ENCODE data around the gene SFXN3. TPM values are rescaled to one million over a fixed set of nuclear protein-coding genes. Genes with fewer than 3 reads are reported as not detected.

The SFXN3 gene
- total and polyA plus RNA-seq, 2 of the 13 experiments (the other 11 are each of a cell fraction or from before 2014, with no cell fraction given), result 16.8 to 71.5 TPM

DNA sequence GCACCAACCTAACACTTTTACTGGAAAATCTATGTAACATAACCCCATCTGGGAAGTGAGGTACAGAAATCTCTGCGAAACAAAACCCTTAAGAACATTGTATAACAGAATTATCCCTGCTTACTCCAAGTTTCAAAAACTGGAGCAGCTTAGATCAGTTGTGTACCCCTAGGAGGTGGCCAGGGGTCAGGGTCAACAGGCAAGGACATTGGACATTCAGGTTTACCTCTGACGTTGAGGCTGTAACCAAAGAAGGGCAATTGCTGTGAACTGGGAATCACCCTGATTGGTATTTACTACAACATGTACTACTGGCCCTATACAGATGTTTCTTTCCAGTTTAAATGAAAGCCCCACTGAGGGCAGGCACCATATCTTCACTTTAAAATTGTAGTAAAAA, 13.1 kb downstream of the SFXN3 start (continued):
- no peak for TF ChIP-seq ZNF121 (CRISPR knock-in tag; IDR thresholded peaks at IDR 0.05)
- TF ChIP-seq RXRB (CRISPR knock-in tag; IDR thresholded peaks at IDR 0.05; ENCODE audit: borderline replicate concordance), result peak; percentile 57; the same call in 1 of the 2 replicates
- no peak for TF ChIP-seq HNRNPLL (IDR thresholded peaks at IDR 0.05; ENCODE audit: low read depth, low read length, poor library complexity, severe bottlenecking)
- TF ChIP-seq SAP130 (CRISPR knock-in tag; IDR thresholded peaks at IDR 0.05; ENCODE audit: low read depth), result peak; percentile 40
- TF ChIP-seq, protein P1, sequence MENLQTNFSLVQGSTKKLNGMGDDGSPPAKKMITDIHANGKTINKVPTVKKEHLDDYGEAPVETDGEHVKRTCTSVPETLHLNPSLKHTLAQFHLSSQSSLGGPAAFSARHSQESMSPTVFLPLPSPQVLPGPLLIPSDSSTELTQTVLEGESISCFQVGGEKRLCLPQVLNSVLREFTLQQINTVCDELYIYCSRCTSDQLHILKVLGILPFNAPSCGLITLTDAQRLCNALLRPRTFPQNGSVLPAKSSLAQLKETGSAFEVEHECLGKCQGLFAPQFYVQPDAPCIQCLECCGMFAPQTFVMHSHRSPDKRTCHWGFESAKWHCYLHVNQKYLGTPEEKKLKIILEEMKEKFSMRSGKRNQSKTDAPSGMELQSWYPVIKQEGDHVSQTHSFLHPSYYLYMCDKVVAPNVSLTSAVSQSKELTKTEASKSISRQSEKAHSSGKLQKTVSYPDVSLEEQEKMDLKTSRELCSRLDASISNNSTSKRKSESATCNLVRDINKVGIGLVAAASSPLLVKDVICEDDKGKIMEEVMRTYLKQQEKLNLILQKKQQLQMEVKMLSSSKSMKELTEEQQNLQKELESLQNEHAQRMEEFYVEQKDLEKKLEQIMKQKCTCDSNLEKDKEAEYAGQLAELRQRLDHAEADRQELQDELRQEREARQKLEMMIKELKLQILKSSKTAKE (CRISPR knock-in tag; IDR thresholded peaks at IDR 0.05; ENCODE audit: borderline replicate concordance), result 0 out of 2 replicates have a peak, but pooled peaks have one; percentile 27
- peak; percentile 83 for TF ChIP-seq RARA (CRISPR knock-in tag; IDR thresholded peaks at IDR 0.05)
- no peak for TF ChIP-seq ZNF292 (CRISPR knock-in tag; IDR thresholded peaks at IDR 0.05; ENCODE audit: borderline replicate concordance, low read depth)
- TF ChIP-seq SNRNP70 (IDR thresholded peaks at IDR 0.05; ENCODE audit: low read depth, low read length), result no peak
- TF ChIP-seq ZBTB38 (CRISPR knock-in tag; IDR thresholded peaks at IDR 0.05), result no peak
- TF ChIP-seq, protein P2, sequence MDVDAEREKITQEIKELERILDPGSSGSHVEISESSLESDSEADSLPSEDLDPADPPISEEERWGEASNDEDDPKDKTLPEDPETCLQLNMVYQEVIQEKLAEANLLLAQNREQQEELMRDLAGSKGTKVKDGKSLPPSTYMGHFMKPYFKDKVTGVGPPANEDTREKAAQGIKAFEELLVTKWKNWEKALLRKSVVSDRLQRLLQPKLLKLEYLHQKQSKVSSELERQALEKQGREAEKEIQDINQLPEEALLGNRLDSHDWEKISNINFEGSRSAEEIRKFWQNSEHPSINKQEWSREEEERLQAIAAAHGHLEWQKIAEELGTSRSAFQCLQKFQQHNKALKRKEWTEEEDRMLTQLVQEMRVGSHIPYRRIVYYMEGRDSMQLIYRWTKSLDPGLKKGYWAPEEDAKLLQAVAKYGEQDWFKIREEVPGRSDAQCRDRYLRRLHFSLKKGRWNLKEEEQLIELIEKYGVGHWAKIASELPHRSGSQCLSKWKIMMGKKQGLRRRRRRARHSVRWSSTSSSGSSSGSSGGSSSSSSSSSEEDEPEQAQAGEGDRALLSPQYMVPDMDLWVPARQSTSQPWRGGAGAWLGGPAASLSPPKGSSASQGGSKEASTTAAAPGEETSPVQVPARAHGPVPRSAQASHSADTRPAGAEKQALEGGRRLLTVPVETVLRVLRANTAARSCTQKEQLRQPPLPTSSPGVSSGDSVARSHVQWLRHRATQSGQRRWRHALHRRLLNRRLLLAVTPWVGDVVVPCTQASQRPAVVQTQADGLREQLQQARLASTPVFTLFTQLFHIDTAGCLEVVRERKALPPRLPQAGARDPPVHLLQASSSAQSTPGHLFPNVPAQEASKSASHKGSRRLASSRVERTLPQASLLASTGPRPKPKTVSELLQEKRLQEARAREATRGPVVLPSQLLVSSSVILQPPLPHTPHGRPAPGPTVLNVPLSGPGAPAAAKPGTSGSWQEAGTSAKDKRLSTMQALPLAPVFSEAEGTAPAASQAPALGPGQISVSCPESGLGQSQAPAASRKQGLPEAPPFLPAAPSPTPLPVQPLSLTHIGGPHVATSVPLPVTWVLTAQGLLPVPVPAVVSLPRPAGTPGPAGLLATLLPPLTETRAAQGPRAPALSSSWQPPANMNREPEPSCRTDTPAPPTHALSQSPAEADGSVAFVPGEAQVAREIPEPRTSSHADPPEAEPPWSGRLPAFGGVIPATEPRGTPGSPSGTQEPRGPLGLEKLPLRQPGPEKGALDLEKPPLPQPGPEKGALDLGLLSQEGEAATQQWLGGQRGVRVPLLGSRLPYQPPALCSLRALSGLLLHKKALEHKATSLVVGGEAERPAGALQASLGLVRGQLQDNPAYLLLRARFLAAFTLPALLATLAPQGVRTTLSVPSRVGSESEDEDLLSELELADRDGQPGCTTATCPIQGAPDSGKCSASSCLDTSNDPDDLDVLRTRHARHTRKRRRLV (CRISPR knock-in tag; IDR thresholded peaks at IDR 0.05), result no peak
- TF ChIP-seq TEAD3 (CRISPR knock-in tag; optimal IDR thresholded peaks at IDR 0.05; ENCODE audit: borderline replicate concordance), result peak; percentile 22
- TF ChIP-seq CREB1 (IDR thresholded peaks at IDR 0.05), result no peak
- TF ChIP-seq CREB1 (CRISPR knock-in tag; IDR thresholded peaks at IDR 0.05), result 0 out of 2 replicates have a peak, but pooled peaks have one; percentile 32
- no peak for TF ChIP-seq NBN (conservative IDR thresholded peaks at IDR 0.05)
- TF ChIP-seq SIX4 (CRISPR knock-in tag; IDR thresholded peaks at IDR 0.05), result no peak
- no peak for TF ChIP-seq SMARCE1 (IDR thresholded peaks at IDR 0.05; ENCODE audit: borderline replicate concordance)
- peak; percentile 6; the same call in 1 of the 2 replicates for TF ChIP-seq ELF3 (CRISPR knock-in tag; IDR thresholded peaks at IDR 0.05)
- TF ChIP-seq NR2C2 (CRISPR knock-in tag; IDR thresholded peaks at IDR 0.05; ENCODE audit: borderline replicate concordance), result 0 out of 2 replicates have a peak, but pooled peaks have one; percentile 22
- TF ChIP-seq FOXA3 (CRISPR knock-in tag; IDR thresholded peaks at IDR 0.05), result peak; percentile 42; the same call in 1 of the 2 replicates
- peak; percentile 70 to 72; a peak in 3 of 4 replicates for TF ChIP-seq NR2F1 (CRISPR knock-in tag; IDR thresholded peaks at IDR 0.05)
- no peak for TF ChIP-seq FOXA1 (IDR thresholded peaks at IDR 0.05)
- TF ChIP-seq FOXA1 (CRISPR knock-in tag; IDR thresholded peaks at IDR 0.05), result peak; percentile 28; the same call in 1 of the 2 replicates
- no peak for TF ChIP-seq ZNF432 (CRISPR knock-in tag; IDR thresholded peaks at IDR 0.05; ENCODE audit: borderline replicate concordance)
- TF ChIP-seq FOXK1 (CRISPR knock-in tag; IDR thresholded peaks at IDR 0.05; ENCODE audit: borderline replicate concordance, low read depth), result 0 out of 2 replicates have a peak, but pooled peaks have one; percentile 15
